NCI-H748 treated with DMSO at 0.1 percent for 48 hours (cell line): ENCODE data around the gene C16orf54.
"Not testable (repeated sequence)": the region's sequence is repeated elsewhere in the genome, so short reads cannot be mapped to it uniquely, and the experiment has no call there.

Source experiments
- DNase-seq: peaks from one replicate; lab custom pipeline; 2025; lab: John Stamatoyannopoulos, UW

Gene C16orf54

DNA sequence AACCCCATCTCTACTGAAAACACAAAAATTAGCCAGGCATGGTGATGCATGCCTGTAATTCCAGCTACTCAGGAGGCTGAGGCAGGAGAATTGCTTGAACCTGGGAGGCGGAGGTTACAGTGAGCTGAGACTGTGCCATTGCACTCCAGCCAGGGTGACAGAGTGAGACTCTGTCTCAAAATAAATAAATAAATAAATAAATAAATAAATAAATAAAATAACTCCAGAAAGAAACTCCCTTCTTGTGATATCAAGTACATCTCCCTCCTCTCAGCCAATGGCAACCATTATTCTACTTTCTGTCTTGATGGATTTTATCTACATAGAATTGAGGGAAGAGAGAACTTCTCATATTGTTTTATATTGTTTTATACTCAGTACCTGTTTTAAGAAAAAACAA, 38.6 kb downstream of the C16orf54 start:
- not testable (repeated sequence) for DNase-seq

- no peak for DNase-seq
Measured at GRCh38 chr16:29705030-29705429, 40.8 kb downstream of the C16orf54 start.

GRCh38 chr16:29702269-29702668, 43.5 kb downstream of the C16orf54 start:
- no peak for DNase-seq

- DNase-seq, result no peak
Measured at GRCh38 chr16:29701214-29701555, 44.6 kb downstream of the C16orf54 start.

DNA sequence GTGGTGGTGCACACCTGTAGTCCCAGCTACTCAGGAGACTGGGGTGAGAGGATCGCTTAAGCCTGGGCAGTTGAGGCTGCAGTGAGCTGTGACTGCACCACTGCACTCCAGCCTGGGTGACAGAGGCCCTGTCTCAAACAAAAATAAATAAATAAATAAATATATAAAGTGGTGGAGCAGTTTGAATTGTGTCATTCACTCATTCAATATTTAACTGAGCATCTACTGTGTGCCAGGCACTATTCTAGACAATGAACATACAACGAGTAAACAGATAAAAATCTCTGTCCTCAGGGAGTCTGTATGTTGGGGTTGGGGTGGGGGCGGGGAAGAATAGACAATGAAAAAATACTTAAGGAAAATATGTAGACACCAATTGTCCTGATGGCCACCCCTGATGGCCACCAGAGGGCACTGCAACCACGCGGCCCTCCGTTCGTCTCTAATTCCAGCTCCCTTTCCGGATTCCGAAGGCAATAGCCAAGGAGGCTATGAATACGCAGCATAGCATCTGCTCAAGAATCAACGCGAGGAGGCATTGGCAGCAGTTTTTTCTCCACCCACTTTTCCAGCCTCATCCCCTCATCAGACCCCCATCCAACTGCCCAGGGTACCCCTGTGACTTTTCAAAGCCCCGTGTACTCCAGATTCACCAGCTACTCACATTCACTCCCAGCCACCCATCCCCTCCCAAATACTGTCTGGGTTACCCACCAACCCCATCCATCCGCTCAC, 45.4 kb downstream of the C16orf54 start:
- DNase-seq, result peak; percentile 40

- DNase-seq, result no peak
Measured at GRCh38 chr16:29699324-29700219, 46.2 kb downstream of the C16orf54 start.

DNA sequence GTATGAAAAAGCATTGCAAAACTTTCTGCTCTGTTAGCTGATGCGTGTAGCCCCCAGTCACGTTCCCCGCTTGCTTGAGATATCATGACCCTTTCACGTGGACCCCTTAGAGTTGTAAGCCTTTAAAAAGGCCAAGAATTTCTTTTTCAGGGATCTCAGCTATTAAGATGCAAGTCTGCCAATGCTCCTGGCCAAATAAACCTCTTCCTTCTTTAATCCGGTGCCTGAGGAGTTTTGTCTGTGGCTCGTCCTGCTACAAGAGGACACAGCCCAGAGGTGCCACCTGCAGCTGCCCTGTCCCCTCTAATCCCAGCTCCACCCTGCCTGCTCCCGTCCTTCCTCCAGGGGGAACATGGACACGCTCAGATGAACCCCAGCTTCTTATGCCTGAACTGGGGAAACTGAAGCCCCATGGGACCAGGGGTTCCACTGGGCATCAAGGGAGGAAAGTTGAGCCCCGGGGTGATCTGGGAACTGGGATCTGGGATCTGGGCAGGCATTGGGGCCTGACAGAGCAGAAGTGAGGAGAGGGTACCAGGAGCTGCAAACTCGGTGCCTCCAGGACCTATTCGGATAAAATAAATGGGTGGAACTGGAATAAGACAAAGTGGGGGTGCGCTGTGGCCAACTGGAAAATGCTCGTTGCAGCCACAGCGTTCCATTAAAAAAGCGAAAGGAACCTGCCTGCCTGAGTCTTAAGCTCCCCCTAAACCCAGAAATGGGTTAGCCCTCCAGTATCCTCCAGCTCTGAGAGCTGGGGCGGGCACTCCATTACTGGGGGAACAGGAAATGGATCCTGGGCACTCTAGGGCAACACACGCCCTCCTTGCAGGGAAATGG, 47.1 kb downstream of the C16orf54 start:
- no peak for DNase-seq

DNA sequence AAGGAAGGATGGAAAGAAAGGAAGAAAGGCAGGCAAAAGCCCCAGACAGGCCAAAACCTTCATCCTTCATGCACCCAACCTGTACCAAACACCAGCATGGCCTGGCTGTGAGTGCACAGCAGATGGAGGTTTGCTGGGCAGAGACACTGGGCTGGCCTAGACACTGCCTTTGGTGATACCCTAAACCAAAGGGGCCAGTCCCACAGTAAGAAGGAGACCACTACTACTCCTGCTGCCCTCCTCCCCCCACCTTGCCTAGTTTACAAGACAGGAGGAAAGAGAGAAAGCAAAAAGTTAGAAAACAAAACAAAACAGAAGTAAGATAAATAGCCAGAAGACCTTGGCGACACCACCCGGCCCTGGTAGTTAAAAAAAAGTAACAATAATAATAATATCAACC, 47.7 kb downstream of the C16orf54 start:
- DNase-seq, result no peak

- DNase-seq, result no peak
Measured at GRCh38 chr16:29697391-29697790, 48.4 kb downstream of the C16orf54 start.

- DNase-seq, result no peak
Measured at GRCh38 chr16:29696881-29697331, 48.9 kb downstream of the C16orf54 start.

GRCh38 chr16:29695675-29696074, 50.1 kb downstream of the C16orf54 start:
- not testable (repeated sequence) for DNase-seq

GRCh38 chr16:29694384-29695195, 51.2 kb downstream of the C16orf54 start:
- DNase-seq, result no peak

DNA sequence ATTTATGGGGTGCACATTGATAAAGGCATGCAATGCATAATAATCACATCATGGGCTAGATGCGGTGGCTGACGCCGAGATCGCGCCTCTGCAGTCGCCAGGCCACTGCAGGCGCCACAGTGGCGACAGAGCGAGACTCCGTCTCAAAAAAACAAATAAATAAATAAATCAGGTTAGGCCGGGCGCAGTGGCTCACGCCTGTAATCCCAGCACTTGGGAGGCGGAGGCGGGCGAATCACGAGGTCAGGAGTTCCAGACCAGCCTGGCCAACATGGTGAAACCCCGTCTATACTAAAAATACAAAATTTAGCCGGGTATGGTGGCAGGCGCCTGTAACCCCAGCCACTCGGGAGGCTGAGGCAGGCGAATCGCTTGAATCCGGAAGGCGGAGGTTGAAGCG, 53.2 kb downstream of the C16orf54 start:
- DNase-seq, result not testable (repeated sequence)
